GM19193 (cell line): ENCODE measurements around the gene RFFL.

ENCODE experiments used
- POLR2A ChIP-seq: IDR thresholded peaks from 4 replicates; pipeline ENCODE4 v1.6.1; 2011; ENCODE audit not compliant: insufficient read depth, insufficient read length; ENCODE audit errors: extremely low read depth

The RFFL gene

DNA sequence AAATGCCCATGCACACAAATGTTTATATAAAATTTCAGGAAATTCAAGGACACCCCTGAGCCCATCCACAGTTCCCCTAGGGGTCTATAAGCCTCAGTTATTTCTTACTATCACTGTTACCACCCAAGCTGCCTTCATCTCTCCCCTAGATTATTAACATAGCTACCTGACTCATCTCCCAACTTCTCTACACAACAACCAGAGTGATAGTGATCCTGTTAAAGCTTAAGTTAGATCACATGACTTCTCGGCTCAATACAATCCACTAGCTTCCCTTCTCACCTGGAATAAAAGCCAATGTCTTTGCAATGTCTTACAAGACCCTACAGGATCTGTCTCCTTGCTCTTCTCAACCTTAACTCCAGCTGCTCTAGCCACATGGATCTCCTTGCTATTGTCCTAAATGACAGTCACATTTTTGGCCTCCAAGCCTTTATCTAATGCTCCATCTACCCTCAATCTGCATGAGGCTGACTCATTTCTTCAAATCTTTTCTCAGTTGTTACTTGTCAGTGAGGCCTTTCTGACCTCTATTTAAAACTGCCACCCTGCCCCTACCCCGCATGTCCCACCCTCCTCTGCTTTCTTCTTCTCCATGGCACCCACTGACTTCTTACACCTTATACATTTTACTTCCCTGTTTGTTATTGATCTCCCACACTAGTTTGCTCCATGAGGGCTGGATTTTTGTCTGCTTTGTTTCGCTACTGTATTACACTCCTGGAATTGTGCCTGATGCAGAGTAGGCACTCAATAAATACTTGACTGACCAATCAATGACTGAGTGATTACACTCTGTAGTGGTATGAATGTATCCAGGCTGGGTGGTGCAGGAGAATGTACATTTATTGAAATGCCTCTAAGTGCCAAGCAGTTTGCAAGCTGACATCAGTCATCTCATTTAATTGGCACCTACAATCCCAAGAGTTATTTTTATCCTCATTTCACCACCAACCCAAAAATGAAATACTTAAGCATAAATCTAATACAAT lies 88.4 kb downstream of the RFFL start:
- no peak for TF ChIP-seq POLR2A

DNA sequence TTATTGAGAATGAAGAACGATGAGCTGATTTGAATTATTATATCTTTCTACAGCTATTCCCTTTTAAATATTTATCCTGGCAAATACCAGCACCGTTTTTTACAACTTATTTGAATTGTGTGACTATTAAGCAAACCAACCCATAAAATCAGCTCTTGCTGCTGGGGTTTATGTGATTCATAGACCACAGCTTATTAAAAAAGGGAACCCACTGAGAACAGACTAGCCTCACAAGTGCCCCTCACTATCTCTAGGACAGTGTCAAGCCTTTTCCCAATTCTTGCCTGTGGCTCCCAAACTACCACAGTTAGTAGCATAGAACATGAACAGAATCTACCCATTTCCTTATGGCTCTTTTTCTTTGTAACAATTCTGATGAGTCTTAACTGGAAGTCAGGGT lies 89.3 kb downstream of the RFFL start:
- TF ChIP-seq POLR2A: no peak

DNA sequence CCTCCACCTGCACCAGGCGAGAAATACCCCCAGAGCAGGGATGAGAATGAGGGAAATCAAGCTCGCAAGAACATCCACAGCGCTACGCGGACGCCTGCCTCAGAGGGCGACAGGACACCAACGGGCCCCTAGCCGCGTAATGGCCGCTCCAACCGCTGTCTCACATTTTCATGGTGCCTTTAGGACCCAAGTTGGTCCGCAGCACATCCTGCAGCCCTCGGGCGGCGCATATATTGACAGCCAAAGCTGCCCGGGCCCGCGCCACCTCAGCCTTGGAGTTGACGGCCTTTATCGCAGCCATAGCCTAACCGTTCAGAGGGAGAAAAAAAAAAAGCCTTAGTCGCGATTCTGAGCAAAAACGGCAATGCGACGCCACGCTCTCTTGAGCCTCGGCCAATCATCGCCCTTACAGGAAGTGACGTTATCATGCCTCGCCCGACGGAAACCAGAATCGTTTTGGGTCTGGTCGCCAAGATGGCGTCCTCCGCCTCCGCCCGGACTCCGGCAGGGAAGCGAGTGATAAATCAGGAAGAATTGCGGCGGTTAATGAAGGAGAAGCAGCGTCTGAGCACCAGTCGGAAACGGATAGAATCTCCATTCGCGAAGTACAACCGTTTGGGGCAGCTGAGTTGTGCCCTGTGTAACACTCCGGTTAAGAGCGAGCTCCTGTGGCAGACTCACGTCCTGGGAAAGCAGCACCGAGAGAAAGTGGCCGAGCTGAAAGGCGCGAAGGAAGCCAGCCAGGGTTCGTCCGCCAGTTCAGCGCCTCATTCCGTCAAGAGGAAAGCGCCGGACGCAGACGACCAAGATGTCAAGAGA lies 102.2 kb downstream of the RFFL start, which contains the start of the genes CCT6B and ZNF830:
Gene CCT6B, minus strand, starts transcription at position 368 of the 819 bp plus-strand sequence. Its CDS starts 67 bp downstream, at position 301.
Gene ZNF830, plus strand, starts transcription at position 448 of the 819 bp plus-strand sequence. Its CDS starts 27 bp downstream, at position 475.
- peak; percentile 93 for TF ChIP-seq POLR2A

DNA sequence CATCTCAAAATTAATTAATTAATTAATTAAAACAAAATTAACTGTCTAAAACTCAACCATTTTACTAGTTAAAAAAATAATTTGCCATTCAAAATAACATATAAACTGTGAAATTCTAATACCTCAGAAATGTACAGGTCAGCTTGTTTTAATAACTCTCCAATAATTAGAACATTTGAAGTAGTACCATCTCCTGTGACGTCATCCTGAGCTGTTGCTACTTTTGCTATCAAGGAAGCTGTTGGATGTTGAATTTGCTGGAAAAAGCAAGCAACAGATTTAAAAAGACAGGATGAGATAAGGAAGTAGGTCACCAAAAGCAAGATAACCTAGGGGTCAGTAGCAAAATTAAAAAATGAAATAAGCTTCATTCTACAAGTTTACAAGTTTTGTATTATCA lies 105.1 kb downstream of the RFFL start:
- TF ChIP-seq POLR2A: no peak
